HG03571 (cell line): ENCODE measurements around the gene MAGI1.
"Not testable (repeated sequence)": the region's sequence is repeated elsewhere in the genome, so short reads cannot be mapped to it uniquely, and the experiment has no call there.

Experiments used
- ATAC-seq: cut with Tn5 transposase; IDR thresholded peaks from one replicate; pipeline ENCODE4 v1.9.1; 2021; ENCODE audit not compliant: unreplicated experiment

MAGI1 gene

GRCh38 chr3:65582012-65582717 is 456.6 kb downstream of the MAGI1 start:
- ATAC-seq, result no peak

GRCh38 chr3:65581313-65581712 is 457.4 kb downstream of the MAGI1 start:
- no peak for ATAC-seq

- ATAC-seq, result no peak
Observed at GRCh38 chr3:65578861-65579260, 459.9 kb downstream of the MAGI1 start.

GRCh38 chr3:65577843-65578430 is 460.8 kb downstream of the MAGI1 start:
- ATAC-seq, result no peak

GRCh38 chr3:65576966-65577365 is 461.8 kb downstream of the MAGI1 start:
- ATAC-seq, result no peak

GRCh38 chr3:65576228-65576627 is 462.5 kb downstream of the MAGI1 start:
- no peak for ATAC-seq

GRCh38 chr3:65575376-65575840 is 463.3 kb downstream of the MAGI1 start:
- ATAC-seq, result no peak

GRCh38 chr3:65573548-65574116 is 465.1 kb downstream of the MAGI1 start:
- ATAC-seq, result no peak

GRCh38 chr3:65572175-65572777 is 466.4 kb downstream of the MAGI1 start:
- no peak for ATAC-seq

- ATAC-seq, result no peak
Observed at GRCh38 chr3:65569845-65570405, 468.8 kb downstream of the MAGI1 start.

- no peak for ATAC-seq
Observed at GRCh38 chr3:65569129-65569528, 469.6 kb downstream of the MAGI1 start.

- no peak for ATAC-seq
Observed at GRCh38 chr3:65568497-65568896, 470.2 kb downstream of the MAGI1 start.

- ATAC-seq, result not testable (repeated sequence)
Observed at GRCh38 chr3:65565744-65566143, 473.0 kb downstream of the MAGI1 start.

GRCh38 chr3:65564483-65564882 is 474.2 kb downstream of the MAGI1 start:
- no peak for ATAC-seq

- no peak for ATAC-seq
Observed at GRCh38 chr3:65563861-65564260, 474.9 kb downstream of the MAGI1 start.

GRCh38 chr3:65562447-65562846 is 476.3 kb downstream of the MAGI1 start:
- no peak for ATAC-seq

GRCh38 chr3:65561617-65562016 is 477.1 kb downstream of the MAGI1 start:
- ATAC-seq, result no peak

- ATAC-seq, result no peak
Observed at GRCh38 chr3:65560901-65561300, 477.8 kb downstream of the MAGI1 start.

- ATAC-seq, result no peak
Observed at GRCh38 chr3:65560133-65560532, 478.6 kb downstream of the MAGI1 start.

- no peak for ATAC-seq
Observed at GRCh38 chr3:65559643-65560042, 479.1 kb downstream of the MAGI1 start.

- no peak for ATAC-seq
Observed at GRCh38 chr3:65558826-65559225, 479.9 kb downstream of the MAGI1 start.
